ENCODE data around the gene SGCG.

- TF ChIP-seq CTCF (IDR thresholded peaks at IDR 0.05) (no peak), POLR2A (IDR thresholded peaks at IDR 0.05) (no peak)
These were observed 90.6 kb downstream of the SGCG start for GRCh38 chr13:23271331-23271730.
